HFFc6 (cell line): Measurements from ENCODE around the gene SAFB. TPM values are rescaled to one million over a fixed set of nuclear protein-coding genes. Genes with fewer than 3 reads are reported as not detected.

Source experiments
- DNase-seq: peaks from one replicate; pipeline ENCODE4 v3.0.0-alpha.2; 2018
- H3K27ac Mint-ChIP-seq: 2 replicates; pipeline ENCODE4 v1.8.0; 2020; ENCODE audit warnings: mild to moderate bottlenecking, mixed read lengths
- H3K27me3 Mint-ChIP-seq: 2 replicates; pipeline ENCODE4 v1.8.0; 2021; ENCODE audit warnings: mild to moderate bottlenecking, moderate library complexity, mixed read lengths; ENCODE audit not compliant: insufficient read depth
- H3K36me3 Mint-ChIP-seq: 2 replicates; pipeline ENCODE4 v1.8.0; 2021; ENCODE audit warnings: low read depth, mixed read lengths
- H3K4me1 Mint-ChIP-seq: 2 replicates; pipeline ENCODE4 v1.8.0; 2020; ENCODE audit warnings: low read depth, mixed read lengths
- H3K4me3 Mint-ChIP-seq: 2 replicates; pipeline ENCODE4 v1.8.0; 2020; ENCODE audit warnings: mild to moderate bottlenecking, moderate library complexity, mixed read lengths
- H3K9me3 Mint-ChIP-seq: 2 replicates; pipeline ENCODE4 v1.8.0; 2020; ENCODE audit warnings: mild to moderate bottlenecking, mixed read lengths
- CTCF ChIP-seq: fragments of 200-600 bp; sonication (generic); IDR thresholded peaks from 2 replicates; pipeline ENCODE4 v1.5.0; 2021; ENCODE audit warnings: antibody characterized with exemption, mild to moderate bottlenecking
- total RNA-seq, 6 experiments: library from RNA; stranded (reverse); fragmentation: NEBNext Ultra II Directional; extraction: Animal tissue kit (Norgen Biotek cat#: 25700); gene quantifications; 2 replicates in 1 of 6; 3 replicates in 5 of 6; pipeline ENCODE4 v1.2.3, GENCODE V29; 2021

SAFB gene
- total RNA-seq, 6 experiments from 2014 or later = 41.7 to 53.6 (median 49.3) TPM

- no peak for TF ChIP-seq CTCF
- Mint-ChIP-seq H3K9me3 (no peaks in the 10 kb centered on the region), H3K4me3 (no peak overlapping the region), H3K27me3 (no peaks in the 10 kb centered on the region; the same call in 1 of the 2 replicates), H3K4me1 (no peaks in the 10 kb centered on the region), H3K27ac (no peak overlapping the region), H3K36me3 (peaks cover 25% of the 10 kb centered on the region)
- DNase-seq = no peak
These were observed 34.4 kb upstream of the SAFB start for GRCh38 chr19:5588441-5588840.

GRCh38 chr19:5588906-5589676 lies 33.8 kb upstream of the SAFB start:
- Mint-ChIP-seq H3K9me3 (no peaks in the 10 kb centered on the region), H3K27me3 (no peaks in the 10 kb centered on the region; the same call in 1 of the 2 replicates), H3K36me3 (peaks cover 27% of the 10 kb centered on the region), H3K27ac (no peak overlapping the region), H3K4me3 (no peak overlapping the region), H3K4me1 (no peaks in the 10 kb centered on the region)
- no peak for TF ChIP-seq CTCF
- DNase-seq = no peak

GRCh38 chr19:5590151-5590864 lies 32.6 kb upstream of the SAFB start:
- TF ChIP-seq CTCF = no peak
- H3K27me3 Mint-ChIP-seq = no peaks in the 10 kb centered on the region; the same call in 1 of the 2 replicates
- H3K4me3 Mint-ChIP-seq = no peak overlapping the region
- no peak for DNase-seq
- H3K9me3 Mint-ChIP-seq = no peaks in the 10 kb centered on the region
- H3K27ac Mint-ChIP-seq = no peak overlapping the region
- H3K4me1 Mint-ChIP-seq = no peaks in the 10 kb centered on the region
- H3K36me3 Mint-ChIP-seq = peaks cover 34% of the 10 kb centered on the region

- Mint-ChIP-seq H3K4me1 (no peaks in the 10 kb centered on the region), H3K4me3 (no peak overlapping the region), H3K27ac (no peak overlapping the region), H3K27me3 (no peaks in the 10 kb centered on the region; the same call in 1 of the 2 replicates), H3K36me3 (peaks cover 36% of the 10 kb centered on the region), H3K9me3 (no peaks in the 10 kb centered on the region)
- no peak for TF ChIP-seq CTCF
- no peak for DNase-seq
These were observed 32.1 kb upstream of the SAFB start for GRCh38 chr19:5590865-5591154.

- no peaks in the 10 kb centered on the region for H3K9me3 Mint-ChIP-seq
These were observed 31.4 kb upstream of the SAFB start for GRCh38 chr19:5591476-5591875.

More at GRCh38 chr19:5591476-5591875, 31.4 kb upstream of the SAFB start:
- TF ChIP-seq CTCF = no peak
- H3K27me3 Mint-ChIP-seq = no peaks in the 10 kb centered on the region; the same call in 1 of the 2 replicates
- H3K27ac Mint-ChIP-seq = no peak overlapping the region
- peaks cover 37% of the 10 kb centered on the region for H3K36me3 Mint-ChIP-seq
- no peak overlapping the region for H3K4me3 Mint-ChIP-seq
- DNase-seq = no peak
- no peaks in the 10 kb centered on the region for H3K4me1 Mint-ChIP-seq
